HFFc6 (cell line): ENCODE results near the gene FGFR3. TPM values are rescaled to one million over a fixed set of nuclear protein-coding genes. Genes with fewer than 3 reads are reported as not detected.
"Not testable (repeated sequence)": the region's sequence is repeated elsewhere in the genome, so short reads cannot be mapped to it uniquely, and the experiment has no call there.

Experiments
- DNase-seq: peaks from one replicate; pipeline ENCODE4 v3.0.0-alpha.2; 2018
- H3K27ac Mint-ChIP-seq: 2 replicates; pipeline ENCODE4 v1.8.0; 2020; ENCODE audit warnings: mild to moderate bottlenecking, mixed read lengths
- H3K27me3 Mint-ChIP-seq: 2 replicates; pipeline ENCODE4 v1.8.0; 2021; ENCODE audit warnings: mild to moderate bottlenecking, moderate library complexity, mixed read lengths; ENCODE audit not compliant: insufficient read depth
- H3K36me3 Mint-ChIP-seq: 2 replicates; pipeline ENCODE4 v1.8.0; 2021; ENCODE audit warnings: low read depth, mixed read lengths
- H3K4me1 Mint-ChIP-seq: 2 replicates; pipeline ENCODE4 v1.8.0; 2020; ENCODE audit warnings: low read depth, mixed read lengths
- H3K4me3 Mint-ChIP-seq: 2 replicates; pipeline ENCODE4 v1.8.0; 2020; ENCODE audit warnings: mild to moderate bottlenecking, moderate library complexity, mixed read lengths
- H3K9me3 Mint-ChIP-seq: 2 replicates; pipeline ENCODE4 v1.8.0; 2020; ENCODE audit warnings: mild to moderate bottlenecking, mixed read lengths
- CTCF ChIP-seq: fragments of 200-600 bp; sonication (generic); IDR thresholded peaks from 2 replicates; pipeline ENCODE4 v1.5.0; 2021; ENCODE audit warnings: antibody characterized with exemption, mild to moderate bottlenecking
- total RNA-seq, 6 experiments: library from RNA; stranded (reverse); fragmentation: NEBNext Ultra II Directional; extraction: Animal tissue kit (Norgen Biotek cat#: 25700); gene quantifications; 2 replicates in 1 of 6; 3 replicates in 5 of 6; pipeline ENCODE4 v1.2.3, GENCODE V29; 2021

Gene FGFR3
- total RNA-seq, 6 experiments from 2014 or later: 0.59 to 1.6 (median 0.75) TPM

- TF ChIP-seq CTCF: no peak
- Mint-ChIP-seq H3K4me1 (no peaks in the 10 kb centered on the region), H3K36me3 (peaks cover 6% of the 10 kb centered on the region; the same call in 1 of the 2 replicates), H3K4me3 (no peak overlapping the region), H3K27ac (no peak overlapping the region), H3K9me3 (no peaks in the 10 kb centered on the region), H3K27me3 (peaks cover 3% of the 10 kb centered on the region)
- no peak for DNase-seq
These were observed 38.2 kb downstream of the FGFR3 start for GRCh38 chr4:1831331-1831730.

- H3K27ac Mint-ChIP-seq: no peak overlapping the region
- DNase-seq: no peak
- no peak for TF ChIP-seq CTCF
- H3K4me3 Mint-ChIP-seq: no peak overlapping the region
- H3K36me3 Mint-ChIP-seq: peaks cover 6% of the 10 kb centered on the region; the same call in 1 of the 2 replicates
- peaks cover 3% of the 10 kb centered on the region for H3K27me3 Mint-ChIP-seq
- no peaks in the 10 kb centered on the region for H3K9me3 Mint-ChIP-seq
- H3K4me1 Mint-ChIP-seq: no peaks in the 10 kb centered on the region
These were observed 39.6 kb downstream of the FGFR3 start for GRCh38 chr4:1832690-1833089.

GRCh38 chr4:1833307-1834046, 40.4 kb downstream of the FGFR3 start:
- no peak for TF ChIP-seq CTCF
- H3K4me1 Mint-ChIP-seq: no peaks in the 10 kb centered on the region
- no peak overlapping the region for H3K27ac Mint-ChIP-seq
- DNase-seq: no peak
- no peak overlapping the region for H3K4me3 Mint-ChIP-seq
- no peaks in the 10 kb centered on the region for H3K9me3 Mint-ChIP-seq
- peaks cover 6% of the 10 kb centered on the region; the same call in 1 of the 2 replicates for H3K36me3 Mint-ChIP-seq
- peaks cover 3% of the 10 kb centered on the region for H3K27me3 Mint-ChIP-seq

DNA sequence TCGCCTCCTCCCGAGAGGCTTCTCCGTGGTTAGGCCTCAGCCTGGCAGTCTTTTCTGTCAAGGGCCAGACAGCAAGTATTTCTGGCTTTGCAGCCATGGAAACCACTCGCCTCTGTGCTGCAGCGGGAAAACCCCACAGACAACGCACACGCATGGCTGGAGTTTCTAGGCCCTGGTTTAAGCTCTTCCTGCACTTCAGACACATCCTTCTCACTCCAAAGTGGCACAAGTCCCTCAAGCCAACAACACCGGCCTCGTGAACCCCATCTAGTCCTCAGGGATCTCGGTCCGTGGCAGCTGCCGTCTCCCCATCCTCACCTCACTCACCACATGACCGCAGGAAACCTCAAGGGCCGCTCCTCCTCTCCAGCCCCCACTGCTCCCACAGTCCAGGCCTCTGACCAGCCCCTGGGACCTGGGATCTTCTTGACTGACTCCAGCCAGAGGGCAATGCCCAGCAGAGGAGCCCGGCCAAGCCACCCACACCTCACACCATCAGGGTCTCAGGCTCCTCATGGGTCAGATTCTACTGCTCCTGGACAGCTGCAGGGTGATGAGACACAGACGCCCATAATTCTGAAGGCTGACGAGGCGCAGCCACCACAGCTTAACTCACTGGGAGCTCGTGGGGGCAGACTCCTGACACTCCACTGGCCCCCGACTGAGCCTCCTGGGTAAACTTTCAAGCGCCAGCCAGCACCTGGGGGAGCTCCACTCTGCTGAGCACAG, 41.1 kb downstream of the FGFR3 start:
- no peak for TF ChIP-seq CTCF
- no peak overlapping the region for H3K4me3 Mint-ChIP-seq
- no peak overlapping the region for H3K27ac Mint-ChIP-seq
- no peak for DNase-seq
- peaks cover 3% of the 10 kb centered on the region for H3K27me3 Mint-ChIP-seq
- peaks cover 10% of the 10 kb centered on the region for H3K36me3 Mint-ChIP-seq
- H3K9me3 Mint-ChIP-seq: no peaks in the 10 kb centered on the region
- H3K4me1 Mint-ChIP-seq: no peaks in the 10 kb centered on the region

GRCh38 chr4:1835836-1836235, 42.7 kb downstream of the FGFR3 start:
- not testable (repeated sequence) for DNase-seq, H3K4me3 Mint-ChIP-seq, H3K4me1 Mint-ChIP-seq, H3K27ac Mint-ChIP-seq, H3K9me3 Mint-ChIP-seq, H3K27me3 Mint-ChIP-seq
- H3K36me3 Mint-ChIP-seq: peaks cover 13% of the 10 kb centered on the region

- Mint-ChIP-seq H3K36me3 (peaks cover 13% of the 10 kb centered on the region), H3K27me3 (no peaks in the 10 kb centered on the region), H3K4me3 (no peak overlapping the region), H3K27ac (no peak overlapping the region), H3K9me3 (no peaks in the 10 kb centered on the region), H3K4me1 (peaks cover 3% of the 10 kb centered on the region)
- TF ChIP-seq CTCF: no peak
- DNase-seq: no peak
These were observed 43.6 kb downstream of the FGFR3 start for GRCh38 chr4:1836650-1837049.
